HCT116 (cell line): ENCODE data around the gene CIROP. TPM values are rescaled to one million over a fixed set of nuclear protein-coding genes. Genes with fewer than 3 reads are reported as not detected.

ENCODE experiments used
- ATAC-seq: fragments of 200-7000 bp; cut with Tn5 transposase; 2 replicates; pipeline ENCODE4 v1.9.1; 2020; ENCODE audit warnings: mild to moderate bottlenecking, moderate library complexity
- BruUV-seq: library from RNA; stranded (reverse); fragments of 400-500 nt; replicated peaks from 2 replicates; lab custom pipeline; 2021; lab: Mats Ljungman, UMichigan
- CTCF ChIA-PET: fragments of 300-600 bp; sonication (Branson Sonifier 250); formaldehyde crosslinking; loops from one replicate; lab custom pipeline; 2021; ENCODE audit warnings: antibody characterized with exemption; lab: Charles Lee
- POLR2A ChIA-PET: fragments of 300-600, 350-600 bp; sonication (Branson Sonifier 250); formaldehyde crosslinking; loops from one replicate; lab custom pipeline; 2021; ENCODE audit warnings: antibody characterized with exemption; lab: Charles Lee
- RAD21 ChIA-PET, 2 experiments: fragments of 300-600 bp; sonication (Branson Sonifier 250); formaldehyde crosslinking; loops; one replicate each; lab custom pipeline; 2023; ENCODE audit warnings: low total read pairs in 2 of 2; ENCODE audit not compliant: uncharacterized antibody in 2 of 2, unreplicated experiment in 2 of 2, low non-redundant PET in 1 of 2; lab: Charles Lee
- DNase-seq: peaks from one replicate; pipeline ENCODE4 v3.0.0-alpha.2; 2010; ENCODE audit warnings: low read depth, low spot score
- H2AFZ ChIP-seq: fragments of 200-600 bp; shearing (Covaris generic), sonication (generic); 2 replicates; pipeline ENCODE4 v1.6.1; 2017; ENCODE audit warnings: low read depth, mixed run types, mixed read lengths, antibody characterized with exemption, low read length; ENCODE audit not compliant: poor library complexity, severe bottlenecking
- H3K27ac ChIP-seq: 2 replicates; pipeline ENCODE4 v1.5.1; 2012; ENCODE audit warnings: low read depth, low read length
- H3K27me3 ChIP-seq: fragments of 200-600 bp; sonication (generic); 2 replicates; pipeline ENCODE4 v1.6.1; 2016; ENCODE audit warnings: mixed run types, low read length, mixed read lengths; ENCODE audit not compliant: insufficient read depth
- H3K36me3 ChIP-seq, 2 experiments: fragments of 200-500 bp in 1 of 2; fragments of 200-600 bp in 1 of 2; sonication (Bioruptor generic) in 1 of 2; sonication (generic) in 1 of 2; 2 replicates each; pipeline versions ENCODE4 v1.5.1 to v1.6.1; 2014 to 2016; ENCODE audit warnings: low read length in 2 of 2, inconsistent platforms in 1 of 2, mixed read lengths in 1 of 2, mixed run types in 1 of 2; ENCODE audit not compliant: insufficient read depth in 2 of 2, control insufficient read depth in 1 of 2
- H3K4me1 ChIP-seq, 2 experiments: fragments of 200-600 bp in 1 of 2; sonication (generic) in 1 of 2; 2 replicates each; pipeline versions ENCODE4 v1.5.1 to v1.6.1; 2012 to 2017; ENCODE audit warnings: low read length in 2 of 2, inconsistent platforms in 1 of 2, mild to moderate bottlenecking in 1 of 2, mixed read lengths in 1 of 2, mixed run types in 1 of 2, moderate library complexity in 1 of 2; ENCODE audit not compliant: insufficient read depth in 2 of 2, control insufficient read depth in 1 of 2
- H3K4me2 ChIP-seq: fragments of 200-600 bp; sonication (generic); 2 replicates; pipeline ENCODE4 v1.6.1; 2017; ENCODE audit warnings: mixed run types, low read length, mixed read lengths
- H3K4me3 ChIP-seq, 2 experiments: fragments of 200-600 bp in 1 of 2; sonication (generic) in 1 of 2; replicated peaks in 1 of 2; 2 replicates each; pipeline ENCODE4 v1.5.1; 2011 to 2016; ENCODE audit warnings: low read length in 2 of 2, control low read depth in 1 of 2, low read depth in 1 of 2, mild to moderate bottlenecking in 1 of 2, mixed read lengths in 1 of 2, mixed run types in 1 of 2
- H3K79me2 ChIP-seq: fragments of 200-600 bp; sonication (generic); 2 replicates; pipeline ENCODE4 v1.6.1; 2017; ENCODE audit warnings: mild to moderate bottlenecking, mixed run types, low read length, moderate library complexity, mixed read lengths; ENCODE audit not compliant: insufficient read depth
- H3K9ac ChIP-seq: fragments of 200-600 bp; sonication (generic); 2 replicates; pipeline ENCODE4 v1.6.1; 2016; ENCODE audit warnings: low read length, mixed read lengths
- H3K9me2 ChIP-seq: fragments of 200-600 bp; sonication (generic), shearing (Covaris generic); 2 replicates; pipeline ENCODE4 v1.6.1; 2017; ENCODE audit warnings: mixed run types, mild to moderate bottlenecking, moderate library complexity; ENCODE audit not compliant: insufficient read depth
- H3K9me3 ChIP-seq, 2 experiments: fragments of 200-500 bp in 1 of 2; fragments of 200-600 bp in 1 of 2; sonication (Bioruptor generic) in 1 of 2; sonication (generic) in 1 of 2; 2 replicates each; pipeline ENCODE4 v1.6.1; 2014 to 2017; ENCODE audit warnings: low read length in 2 of 2, mixed read lengths in 2 of 2, inconsistent platforms in 1 of 2, low read depth in 1 of 2, mild to moderate bottlenecking in 1 of 2, mixed run types in 1 of 2, moderate library complexity in 1 of 2; ENCODE audit not compliant: control insufficient read depth in 1 of 2, insufficient read depth in 1 of 2
- H4K20me1 ChIP-seq: fragments of 200-600 bp; sonication (generic), shearing (Covaris generic); 2 replicates; pipeline ENCODE4 v1.6.1; 2017; ENCODE audit warnings: mixed run types, mild to moderate bottlenecking, moderate library complexity; ENCODE audit not compliant: insufficient read depth
- ATF3 ChIP-seq: IDR thresholded peaks from 2 replicates; pipeline ENCODE4 v1.6.1; 2012
- CBX3 ChIP-seq: IDR thresholded peaks from 2 replicates; pipeline ENCODE4 v1.6.1; 2012; ENCODE audit warnings: low read depth
- EGR1 ChIP-seq: IDR thresholded peaks from 2 replicates; pipeline ENCODE4 v1.6.1; 2012; ENCODE audit warnings: low read depth
- ELF1 ChIP-seq: IDR thresholded peaks from 2 replicates; pipeline ENCODE4 v1.6.1; 2012; ENCODE audit warnings: low read depth, borderline replicate concordance
- EZH2 ChIP-seq: fragments of 200-600 bp; sonication (generic); IDR thresholded peaks from 2 replicates; pipeline ENCODE4 v1.6.1; 2017; ENCODE audit warnings: antibody characterized with exemption, mixed run types
- EZH2phosphoT487 ChIP-seq: fragments of 200-600 bp; IDR thresholded peaks from 2 replicates; pipeline ENCODE4 v1.6.1; 2018; ENCODE audit warnings: antibody characterized with exemption, borderline replicate concordance
- FOSL1 ChIP-seq: IDR thresholded peaks from 2 replicates; pipeline ENCODE4 v1.6.1; 2012; ENCODE audit warnings: low read depth
- MAX ChIP-seq: IDR thresholded peaks from 2 replicates; pipeline ENCODE4 v1.6.1; 2012
- POLR2A ChIP-seq: IDR thresholded peaks from 2 replicates; pipeline ENCODE4 v1.7.0; 2011; ENCODE audit warnings: borderline replicate concordance; ENCODE audit not compliant: insufficient read depth, insufficient read length; ENCODE audit errors: extremely low read depth
- POLR2AphosphoS5 ChIP-seq: IDR thresholded peaks from 2 replicates; pipeline ENCODE4 v1.6.1; 2011; ENCODE audit warnings: mild to moderate bottlenecking, low read depth, low read length, moderate library complexity
- RAD21 ChIP-seq: IDR thresholded peaks from 2 replicates; pipeline ENCODE4 v1.6.1; 2012; ENCODE audit warnings: low read depth, mild to moderate bottlenecking
- SIN3A ChIP-seq: IDR thresholded peaks from 2 replicates; pipeline ENCODE4 v1.6.1; 2012; ENCODE audit warnings: low read depth
- SP1 ChIP-seq: IDR thresholded peaks from 2 replicates; pipeline ENCODE4 v1.6.1; 2012; ENCODE audit warnings: low read depth
- SRF ChIP-seq: IDR thresholded peaks from 2 replicates; pipeline ENCODE4 v1.6.1; 2012; ENCODE audit warnings: low read depth
- TCF7L2 ChIP-seq: IDR thresholded peaks from 2 replicates; pipeline ENCODE4 v1.7.0; 2011; ENCODE audit warnings: borderline replicate concordance, inconsistent platforms; ENCODE audit not compliant: insufficient read depth, insufficient read length; ENCODE audit errors: extremely low read depth
- YY1 ChIP-seq: IDR thresholded peaks from 2 replicates; pipeline ENCODE4 v1.6.1; 2011; ENCODE audit warnings: low read length, low read depth, moderate library complexity, mild to moderate bottlenecking; ENCODE audit not compliant: insufficient replicate concordance; ENCODE audit errors: extremely low read depth
- ZBTB33 ChIP-seq: IDR thresholded peaks from 2 replicates; pipeline ENCODE4 v1.6.1; 2011; ENCODE audit warnings: mild to moderate bottlenecking, low read length, moderate library complexity; ENCODE audit not compliant: insufficient replicate concordance; ENCODE audit errors: extremely low read depth
- ZFX ChIP-seq: fragments of 450-650 bp; IDR thresholded peaks from 2 replicates; pipeline ENCODE4 v1.6.1; 2017
- intact Hi-C: fragments of 100-400 bp; cut with micrococcal nuclease; formaldehyde crosslinking; loops from 2 replicates; pipeline ENCODE4 v1.10.0; 2022
- total RNA-seq: library from RNA; stranded (reverse); gene quantifications from one replicate; pipeline ENCODE4 v1.2.1, GENCODE V29; 2021; ENCODE audit not compliant: unreplicated experiment

CIROP gene
- total RNA-seq, 1 experiment from 2014 or later = not detected

- Histone ChIP-seq H3K9me2 (no peaks in the 10 kb centered on the region), H3K27ac (no peak overlapping the region), H3K4me2 (no peak overlapping the region), H3K79me2 (no peaks in the 10 kb centered on the region), H3K4me3 (no peak overlapping the region), H3K4me1 (no peaks in the 10 kb centered on the region), H4K20me1 (no peaks in the 10 kb centered on the region)
- ChIA-PET RAD21 (interaction anchor here in 1 of 2 experiments (2.4 kb wide), 1 partner anchor 65 kb away, joined by 24 read pairs; no protein-coding TSS in a partner anchor), POLR2A (no interaction called here), CTCF (interaction anchor here (1.2 to 4.3 kb wide), 4 partner anchors 27 to 199 kb away, joined by 3 to 162 read pairs (median 10); partner anchors contain the start of genes ACIN1, PABPN1 and SLC7A8)
- DNase-seq (no peak), ATAC-seq (no peak)
- BruUV-seq = no TSS peak
- TF ChIP-seq SRF = no peak
- TF ChIP-seq MAX = no peak
- no peak for TF ChIP-seq EZH2phosphoT487
- TF ChIP-seq ELF1 = no peak
- TF ChIP-seq EZH2 = no peak
- no peak for TF ChIP-seq TCF7L2
- no peak for TF ChIP-seq YY1
- no peak for TF ChIP-seq ZFX
- no peak for TF ChIP-seq FOSL1
- no peak for TF ChIP-seq RAD21
- no peak for TF ChIP-seq POLR2AphosphoS5
- TF ChIP-seq SP1 = no peak
- no peak for TF ChIP-seq ZBTB33
- TF ChIP-seq EGR1 = no peak
- TF ChIP-seq SIN3A = no peak
- no peak for TF ChIP-seq ATF3
- no peak for TF ChIP-seq CBX3
- no peak for TF ChIP-seq POLR2A
- TF ChIP-seq, all 23 proteins: peak for 0
- Histone ChIP-seq H3K36me3 (no peaks in the 10 kb centered on the region), H3K27me3 (no peaks in the 10 kb centered on the region), H2AFZ (no peak overlapping the region), H3K9ac (no peak overlapping the region), H3K9me3 (no peaks in the 10 kb centered on the region)
- intact Hi-C loops = loop anchor here (5.0 kb wide), 1 partner anchor 260 kb away; no protein-coding TSS in a partner anchor
These were observed 17.3 kb upstream of the CIROP start for GRCh38 chr14:23122086-23122485.
